Gastrocnemius medialis (tissue), 4 donors: ENCODE results near the gene SCT.

Experiments used
- CTCF ChIP-seq, 5 experiments: fragments of 450-650 bp in 3 of 5; fragments of 200-600 bp in 2 of 5; sonication (generic) in 2 of 5; IDR thresholded peaks in 4 of 5; conservative IDR thresholded peaks in 1 of 5; 1 replicate in 4 of 5; 2 replicates in 1 of 5; pipeline ENCODE4 v1.5.1; 2016 to 2019; ENCODE audit warnings: antibody characterized with exemption in 5 of 5, mild to moderate bottlenecking in 3 of 5, moderate library complexity in 3 of 5
- POLR2A ChIP-seq, 2 donors: fragments of 450-650 bp; IDR thresholded peaks; one replicate each; pipeline ENCODE4 v1.6.1; 2017; ENCODE audit warnings: antibody characterized with exemption in 2 of 2, mild to moderate bottlenecking in 2 of 2, moderate library complexity in 2 of 2

GRCh38 chr11:612961-613300 is 14.1 kb downstream of the SCT start:
- TF ChIP-seq CTCF (IDR thresholded peaks at IDR 0.05 in 4 of 5, conservative IDR thresholded peaks at IDR 0.05 in 1 of 5) (no peak), POLR2A (IDR thresholded peaks at IDR 0.05) (no peak)
